Fibroblast of mammary gland (primary cell): ENCODE data around the gene APPL1.
A peak's percentile ranks its signal among the peaks of the same experiment; 100 is the strongest.

ENCODE experiments used
- DNase-seq: peaks from one replicate; pipeline ENCODE4 v3.0.0-alpha.2; 2010; ENCODE audit warnings: low read depth
- H3K4me3 ChIP-seq: 2 replicates; pipeline ENCODE4 v1.5.1; 2011; ENCODE audit warnings: low read depth, mild to moderate bottlenecking, low read length, moderate library complexity; ENCODE audit not compliant: control insufficient read depth
- TF ChIP-seq, protein P1 (sequence below): conservative IDR thresholded peaks from 2 replicates; pipeline ENCODE4 v1.5.1; 2011; ENCODE audit warnings: low read depth, low read length, inconsistent platforms; ENCODE audit not compliant: control insufficient read depth, insufficient read depth

The APPL1 gene

DNA sequence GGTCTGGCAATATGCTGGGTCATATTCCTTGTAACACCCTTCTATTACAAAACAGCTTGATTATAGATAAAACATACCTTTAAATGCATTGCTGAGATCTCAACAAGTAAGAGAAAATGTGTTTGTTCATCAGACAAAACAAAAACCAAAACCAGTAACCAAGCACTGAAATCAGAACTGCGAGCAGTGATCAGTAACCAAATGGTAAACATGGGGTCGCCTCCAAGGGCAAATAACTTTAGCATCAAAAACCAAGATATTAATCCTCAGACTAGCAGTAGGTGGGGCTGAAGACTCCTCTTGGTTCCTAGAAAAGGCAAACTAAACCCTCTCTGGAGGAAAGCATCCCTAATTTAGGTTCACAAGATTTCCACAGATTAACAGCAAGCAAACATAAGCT, 21.1 kb upstream of the APPL1 start:
- TF ChIP-seq, protein P1, sequence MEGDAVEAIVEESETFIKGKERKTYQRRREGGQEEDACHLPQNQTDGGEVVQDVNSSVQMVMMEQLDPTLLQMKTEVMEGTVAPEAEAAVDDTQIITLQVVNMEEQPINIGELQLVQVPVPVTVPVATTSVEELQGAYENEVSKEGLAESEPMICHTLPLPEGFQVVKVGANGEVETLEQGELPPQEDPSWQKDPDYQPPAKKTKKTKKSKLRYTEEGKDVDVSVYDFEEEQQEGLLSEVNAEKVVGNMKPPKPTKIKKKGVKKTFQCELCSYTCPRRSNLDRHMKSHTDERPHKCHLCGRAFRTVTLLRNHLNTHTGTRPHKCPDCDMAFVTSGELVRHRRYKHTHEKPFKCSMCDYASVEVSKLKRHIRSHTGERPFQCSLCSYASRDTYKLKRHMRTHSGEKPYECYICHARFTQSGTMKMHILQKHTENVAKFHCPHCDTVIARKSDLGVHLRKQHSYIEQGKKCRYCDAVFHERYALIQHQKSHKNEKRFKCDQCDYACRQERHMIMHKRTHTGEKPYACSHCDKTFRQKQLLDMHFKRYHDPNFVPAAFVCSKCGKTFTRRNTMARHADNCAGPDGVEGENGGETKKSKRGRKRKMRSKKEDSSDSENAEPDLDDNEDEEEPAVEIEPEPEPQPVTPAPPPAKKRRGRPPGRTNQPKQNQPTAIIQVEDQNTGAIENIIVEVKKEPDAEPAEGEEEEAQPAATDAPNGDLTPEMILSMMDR, result no peak
- H3K4me3 ChIP-seq, result no peak overlapping the region
- DNase-seq, result no peak

DNA sequence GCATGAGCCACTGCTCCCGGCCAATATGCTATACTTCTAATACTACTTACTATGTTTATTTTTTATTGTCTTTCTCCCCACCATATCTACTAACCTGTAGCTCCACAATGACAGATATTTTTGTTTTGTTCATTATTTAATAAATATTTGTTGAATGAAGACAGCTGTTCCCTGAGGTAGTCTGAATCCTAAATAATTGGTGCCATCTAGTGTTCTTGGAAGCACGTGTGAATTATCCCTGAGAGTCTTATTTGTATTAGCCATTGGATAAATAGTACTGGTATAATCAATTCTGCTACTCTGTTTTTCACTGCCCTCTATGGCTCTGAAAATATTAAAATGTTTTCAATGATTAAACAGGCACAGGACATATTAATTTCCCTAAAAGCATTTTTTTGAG, 5.6 kb upstream of the APPL1 start:
- TF ChIP-seq, protein P1, result peak; percentile 27
- H3K4me3 ChIP-seq, result no peak overlapping the region
- peak; percentile 51 for DNase-seq

DNA sequence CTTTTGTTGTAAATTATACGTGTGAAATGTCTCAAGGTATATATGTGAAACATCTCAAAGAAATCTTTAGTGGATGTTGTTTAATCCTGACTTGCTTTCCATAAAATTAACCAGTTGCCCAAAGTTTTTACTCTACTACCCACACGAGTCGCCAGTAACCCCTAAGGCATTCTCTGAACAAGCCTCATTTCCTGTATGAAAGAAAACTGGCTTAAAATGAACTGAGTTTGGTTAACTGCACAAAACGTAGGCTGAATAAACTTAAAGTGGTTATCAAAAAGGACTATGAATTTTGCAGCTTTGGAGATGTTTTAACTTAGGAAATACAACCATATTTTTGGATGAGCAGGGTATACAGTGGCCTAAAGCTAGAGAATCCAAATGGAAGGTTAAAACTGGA, 2.7 kb upstream of the APPL1 start:
- H3K4me3 ChIP-seq, result no peak overlapping the region
- TF ChIP-seq, protein P1, result no peak
- no peak for DNase-seq

DNA sequence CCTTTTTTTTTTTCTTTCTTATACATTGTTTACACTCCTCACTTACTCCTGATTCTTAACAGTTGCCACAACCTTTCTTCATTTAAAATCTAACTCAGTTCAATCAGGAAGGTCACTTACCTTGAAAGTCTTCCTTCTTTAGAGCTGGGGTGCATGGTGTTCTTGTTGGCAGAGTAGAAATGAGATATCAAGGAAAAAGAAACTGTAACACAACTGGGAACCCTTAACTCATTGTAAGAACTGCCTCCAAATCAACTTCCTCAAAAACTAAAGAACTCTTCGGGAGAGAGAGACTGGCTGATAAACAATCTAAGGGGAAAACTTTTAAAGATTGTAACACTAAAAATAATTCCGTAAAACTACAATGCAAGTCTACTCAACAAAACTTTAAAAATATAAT, 1.4 kb upstream of the APPL1 start:
- H3K4me3 ChIP-seq, result no peak overlapping the region
- no peak for DNase-seq
- TF ChIP-seq, protein P1, result no peak

DNA sequence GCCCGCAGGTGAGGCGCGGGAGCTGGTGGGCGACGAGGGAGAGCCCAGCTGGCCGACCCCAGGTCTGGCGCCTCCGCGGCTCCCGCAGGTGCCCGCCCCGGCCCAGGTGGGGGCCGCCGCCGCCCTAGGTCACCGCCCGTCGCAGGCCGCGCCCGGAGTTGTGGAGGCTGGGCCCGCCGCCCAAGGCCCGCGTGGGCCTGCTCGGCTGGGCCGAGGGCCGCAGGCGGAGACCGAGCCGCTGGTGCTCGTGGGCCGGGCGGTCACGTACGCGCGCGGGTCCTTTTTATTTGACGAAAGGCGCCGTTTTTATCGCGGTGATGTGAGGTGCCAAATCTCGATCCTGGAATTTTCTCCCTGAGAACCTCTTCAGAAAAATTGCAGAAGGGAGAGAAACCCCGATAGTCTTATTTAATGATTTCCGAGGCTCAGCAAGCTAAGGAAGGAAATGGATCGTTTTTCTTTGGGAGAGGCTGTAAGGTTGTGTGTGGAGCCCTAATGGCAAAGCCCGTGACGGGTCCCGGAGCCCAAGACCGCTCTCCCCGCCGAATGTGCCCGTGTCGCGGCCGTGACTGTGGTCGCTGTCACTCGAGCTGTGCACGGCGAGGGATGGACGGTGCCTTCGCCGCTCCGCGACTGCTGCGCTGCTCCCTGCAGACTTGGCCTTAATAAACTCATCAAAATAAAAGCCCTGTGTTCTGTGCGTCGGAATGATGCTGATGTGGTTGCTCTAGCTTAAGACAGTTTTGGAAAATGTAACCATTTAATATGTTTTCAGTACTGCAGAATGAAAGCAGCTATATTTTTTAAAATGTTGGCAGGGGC, 612 bp downstream of the APPL1 start:
- peak; percentile 59 for DNase-seq
- H3K4me3 ChIP-seq, result peak overlapping the region; percentile 89
- TF ChIP-seq, protein P1, result no peak

DNA sequence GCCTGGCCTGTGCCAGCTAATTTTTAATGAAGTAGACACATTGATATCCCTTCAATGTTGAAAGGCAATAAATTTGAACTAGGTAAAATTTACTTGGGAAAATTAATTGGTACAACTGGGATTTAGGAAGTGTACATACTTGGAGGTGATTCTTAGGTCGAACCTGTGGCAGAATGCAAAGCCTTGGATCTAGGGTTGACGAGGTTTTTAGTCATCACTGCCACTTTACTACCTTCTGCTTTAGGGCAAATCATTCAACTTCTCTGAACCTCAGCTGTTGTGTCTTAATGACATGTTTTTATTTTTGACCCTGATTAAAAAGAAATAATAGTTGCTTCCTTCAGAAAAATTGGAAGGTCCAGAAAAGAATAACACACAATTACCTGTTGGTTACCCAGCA, 2.5 kb downstream of the APPL1 start:
- TF ChIP-seq, protein P1, result no peak
- H3K4me3 ChIP-seq, result no peak overlapping the region
- no peak for DNase-seq

DNA sequence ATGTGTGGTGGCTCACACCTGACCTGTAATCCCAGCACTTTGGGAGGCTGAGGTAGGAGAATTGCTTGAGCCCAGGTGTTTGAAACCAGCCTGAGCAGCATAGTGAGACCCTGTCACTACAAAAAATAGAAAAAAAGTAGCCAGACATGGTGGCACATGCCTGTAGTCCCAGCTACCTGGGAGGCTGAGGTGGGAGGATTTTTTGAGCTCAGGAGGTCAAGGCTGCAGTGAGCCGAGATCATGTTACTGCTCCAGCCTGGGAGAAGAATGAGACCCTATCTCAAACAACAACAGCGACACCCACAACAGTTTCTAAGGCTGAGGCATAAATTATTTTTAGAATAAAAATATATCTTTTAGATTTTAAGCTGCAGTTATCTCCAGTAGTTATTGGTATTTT, 6.3 kb downstream of the APPL1 start:
- DNase-seq, result no peak
- H3K4me3 ChIP-seq, result no peak overlapping the region
- TF ChIP-seq, protein P1, result no peak
